K562 (cell line): ENCODE data around the gene CCR9. TPM values are rescaled to one million over a fixed set of nuclear protein-coding genes. Genes with fewer than 3 reads are reported as not detected.

Experiments used
- ASH1L ChIP-seq: fragments of 450-650 bp; IDR thresholded peaks from 2 replicates; pipeline ENCODE4 v1.6.1; 2018; ENCODE audit warnings: borderline replicate concordance, mild to moderate bottlenecking, low read depth; ENCODE audit not compliant: partially characterized antibody
- CBX3 ChIP-seq, 2 experiments: IDR thresholded peaks; 1 replicate in 1 of 2; 2 replicates in 1 of 2; pipeline ENCODE4 v1.6.1; 2012; ENCODE audit warnings: inconsistent platforms in 2 of 2, low read length in 2 of 2, borderline replicate concordance in 1 of 2, control low read depth in 1 of 2
- CEBPG ChIP-seq, 3 experiments: fragments of 200-800 bp in 1 of 3; sonication (Bioruptor generic) in 1 of 3; sonication (generic) in 1 of 3; formaldehyde crosslinking in 1 of 3; IDR thresholded peaks in 2 of 3; conservative IDR thresholded peaks in 1 of 3; 2 replicates each; pipeline versions ENCODE4 v1.6.1 to v1.8.0; 2016 to 2022; ENCODE audit warnings: missing compliant biosample characterization in 2 of 3, missing genetic modification characterization in 2 of 3, mild to moderate bottlenecking in 1 of 3, missing genetic modification reagents in 1 of 3
- DDX20 ChIP-seq: fragments of 450-650 bp; IDR thresholded peaks from 2 replicates; pipeline ENCODE4 v1.6.1; 2016; ENCODE audit warnings: missing genetic modification characterization, low read depth, mild to moderate bottlenecking, missing compliant biosample characterization, moderate library complexity
- EHMT2 ChIP-seq: fragments of 450-650 bp; IDR thresholded peaks from 2 replicates; pipeline ENCODE4 v1.6.1; 2018; ENCODE audit warnings: antibody characterized with exemption
- FOS ChIP-seq: IDR thresholded peaks from 3 replicates; pipeline ENCODE4 v1.6.1; 2011; ENCODE audit not compliant: insufficient read length; ENCODE audit errors: extremely low read depth
- ILK ChIP-seq: fragments of 450-650 bp; IDR thresholded peaks from 2 replicates; pipeline ENCODE4 v1.6.1; 2016; ENCODE audit warnings: missing genetic modification characterization, low read depth, mild to moderate bottlenecking, missing compliant biosample characterization, moderate library complexity, borderline replicate concordance
- NUFIP1 ChIP-seq: fragments of 450-650 bp; IDR thresholded peaks from 2 replicates; pipeline ENCODE4 v1.6.1; 2018; ENCODE audit not compliant: partially characterized antibody
- SAP30 ChIP-seq: fragments of 200-600 bp; sonication (generic); IDR thresholded peaks from 2 replicates; pipeline ENCODE4 v1.6.1; 2012; ENCODE audit warnings: borderline replicate concordance, low read depth, mild to moderate bottlenecking, moderate library complexity, low read length, control low read depth, inconsistent platforms; ENCODE audit not compliant: insufficient read depth, poor library complexity, severe bottlenecking
- SRSF9 ChIP-seq: fragments of 200-400 bp; formaldehyde crosslinking; IDR thresholded peaks from 2 replicates; pipeline ENCODE4 v1.6.1; 2017; ENCODE audit warnings: low read depth, low read length, borderline replicate concordance
- TAF7 ChIP-seq: fragments of 450-650 bp; IDR thresholded peaks from 2 replicates; pipeline ENCODE4 v1.6.1; 2016; ENCODE audit warnings: missing genetic modification characterization, missing compliant biosample characterization
- ZNF175 ChIP-seq: fragments of 200-800 bp; sonication (Bioruptor generic); IDR thresholded peaks from 2 replicates; pipeline ENCODE4 v1.6.1; 2016; ENCODE audit warnings: low read depth, mild to moderate bottlenecking, missing genetic modification characterization, missing compliant biosample characterization
- ZNF24 ChIP-seq: fragments of 450-650 bp; IDR thresholded peaks from 2 replicates; pipeline ENCODE4 v1.6.1; 2016
- ZNF589 ChIP-seq: fragments of 200-800 bp; sonication (Bioruptor generic); IDR thresholded peaks from 2 replicates; pipeline ENCODE4 v1.6.1; 2016; ENCODE audit warnings: low read depth, missing genetic modification characterization, missing compliant biosample characterization
- ZNF644 ChIP-seq: fragments of 200-800 bp; sonication (Bioruptor generic); IDR thresholded peaks from 2 replicates; pipeline ENCODE4 v1.6.1; 2016; ENCODE audit warnings: low read depth, missing genetic modification characterization, missing compliant biosample characterization
- ZNF695 ChIP-seq: fragments of 450-650 bp; formaldehyde crosslinking; IDR thresholded peaks from 2 replicates; pipeline ENCODE4 v1.4.0; 2020; ENCODE audit warnings: mild to moderate bottlenecking, moderate library complexity
- ZNF780A ChIP-seq: fragments of 250-450 bp; sonication (Bioruptor Pico); IDR thresholded peaks from 2 replicates; pipeline ENCODE4 v1.5.0; 2021; ENCODE audit warnings: mild to moderate bottlenecking
- polyA plus RNA-seq, 8 experiments: library from polyadenylated mRNA; depleted of rRNA in 4 of 8; stranded (reverse) in 5 of 8; unstranded in 3 of 8; fragments of >200 nt; fragmentation: Nextera tagmentation in 2 of 8; fragmentation: Illumina TruSeq in 1 of 8; extraction: Ambion mirVana in 2 of 8; extraction: Trizol in 1 of 8; gene quantifications; 2 replicates each; pipeline versions ENCODE4 v1.2.1 to v1.2.3, GENCODE V29; 2011 to 2014; ENCODE audit warnings: inconsistent platforms in 1 of 8, missing spikeins in 1 of 8
- total RNA-seq, 7 experiments: library from RNA; depleted of rRNA in 6 of 7; stranded (reverse); fragments of >200 nt in 6 of 7; fragmentation: Illumina TruSeq in 2 of 7; extraction: Trizol in 2 of 7; gene quantifications; 2 replicates each; pipeline versions ENCODE4 v1.2.1 to v1.2.3, GENCODE V29; 2011 to 2021; ENCODE audit warnings: low replicate concordance in 1 of 7
- TF ChIP-seq, protein P1 (sequence below): sonication (generic); formaldehyde crosslinking; IDR thresholded peaks from 2 replicates; pipeline ENCODE4 v1.8.1; 2022; ENCODE audit warnings: missing genetic modification reagents
- TF ChIP-seq, protein P2 (sequence below): fragments of 250-450 bp; sonication (Bioruptor Pico); IDR thresholded peaks from 2 replicates; pipeline ENCODE4 v1.4.0; 2020
- TF ChIP-seq, protein P3 (sequence below): sonication (generic); formaldehyde crosslinking; IDR thresholded peaks from 2 replicates; pipeline ENCODE4 v1.8.1; 2023; ENCODE audit warnings: mild to moderate bottlenecking, missing genetic modification reagents
- TF ChIP-seq, protein P4 (sequence below), 2 experiments: fragments of 450-650 bp; conservative IDR thresholded peaks; 2 replicates each; pipeline ENCODE4 v1.6.1; 2017; ENCODE audit warnings: mild to moderate bottlenecking in 2 of 2, moderate library complexity in 2 of 2

The CCR9 gene
- total and polyA plus RNA-seq, 9 of the 15 experiments (the other 6 are each of a cell fraction or from before 2014, with no cell fraction given), result not detected

DNA sequence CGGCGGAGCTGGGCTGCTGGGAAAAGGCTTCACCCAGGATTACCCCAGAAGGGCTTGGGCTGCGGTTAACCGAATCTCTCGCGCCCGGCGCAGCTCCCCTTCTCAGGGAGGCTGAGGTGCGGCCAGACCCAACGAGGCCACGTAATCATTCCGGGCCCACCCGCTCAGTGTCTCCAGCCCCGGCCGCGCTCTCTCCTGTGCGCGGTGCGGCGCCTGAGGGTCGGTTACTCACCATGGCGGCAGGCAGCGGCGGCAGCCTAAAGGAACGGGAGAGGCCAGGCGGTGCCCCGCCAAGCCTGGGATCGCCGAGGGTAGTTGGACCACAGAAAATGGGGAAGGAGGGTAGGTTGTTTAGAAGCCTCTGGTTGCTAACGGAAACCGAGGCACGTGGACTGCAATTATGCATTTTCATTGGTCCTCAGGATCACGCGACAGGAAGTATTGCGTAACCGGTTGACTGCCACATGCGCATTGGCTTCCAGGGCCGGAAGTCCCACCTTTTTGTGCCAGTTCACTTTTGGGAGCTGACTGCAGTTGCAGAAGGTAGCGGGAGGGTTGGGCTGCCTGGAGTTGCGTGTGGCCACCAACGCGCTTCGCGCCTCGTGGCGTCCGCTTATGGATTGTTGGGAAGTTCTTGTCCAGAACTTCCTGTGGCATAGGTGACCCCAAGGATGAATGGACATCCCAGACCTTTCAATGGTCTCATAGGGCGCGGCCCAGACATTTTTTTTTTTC is 44.4 kb upstream of the CCR9 start, which contains the start of gene LZTFL1 (continued):
- TF ChIP-seq, protein P1, sequence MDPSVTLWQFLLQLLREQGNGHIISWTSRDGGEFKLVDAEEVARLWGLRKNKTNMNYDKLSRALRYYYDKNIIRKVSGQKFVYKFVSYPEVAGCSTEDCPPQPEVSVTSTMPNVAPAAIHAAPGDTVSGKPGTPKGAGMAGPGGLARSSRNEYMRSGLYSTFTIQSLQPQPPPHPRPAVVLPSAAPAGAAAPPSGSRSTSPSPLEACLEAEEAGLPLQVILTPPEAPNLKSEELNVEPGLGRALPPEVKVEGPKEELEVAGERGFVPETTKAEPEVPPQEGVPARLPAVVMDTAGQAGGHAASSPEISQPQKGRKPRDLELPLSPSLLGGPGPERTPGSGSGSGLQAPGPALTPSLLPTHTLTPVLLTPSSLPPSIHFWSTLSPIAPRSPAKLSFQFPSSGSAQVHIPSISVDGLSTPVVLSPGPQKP, result no peak
- TF ChIP-seq NUFIP1, result no peak
- peak; percentile 43 for TF ChIP-seq ASH1L
- no peak for TF ChIP-seq SRSF9
- TF ChIP-seq CBX3 (IDR thresholded peaks at IDR 0.05; ENCODE audit: borderline replicate concordance in 1 of 2, low read length in 2 of 2), result peak in 1 of 2 experiments; percentile 98; a peak in 2 of 3 replicates
- TF ChIP-seq, protein P2, sequence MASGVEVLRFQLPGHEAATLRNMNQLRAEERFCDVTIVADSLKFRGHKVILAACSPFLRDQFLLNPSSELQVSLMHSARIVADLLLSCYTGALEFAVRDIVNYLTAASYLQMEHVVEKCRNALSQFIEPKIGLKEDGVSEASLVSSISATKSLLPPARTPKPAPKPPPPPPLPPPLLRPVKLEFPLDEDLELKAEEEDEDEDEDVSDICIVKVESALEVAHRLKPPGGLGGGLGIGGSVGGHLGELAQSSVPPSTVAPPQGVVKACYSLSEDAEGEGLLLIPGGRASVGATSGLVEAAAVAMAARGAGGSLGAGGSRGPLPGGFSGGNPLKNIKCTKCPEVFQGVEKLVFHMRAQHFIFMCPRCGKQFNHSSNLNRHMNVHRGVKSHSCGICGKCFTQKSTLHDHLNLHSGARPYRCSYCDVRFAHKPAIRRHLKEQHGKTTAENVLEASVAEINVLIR (CRISPR knock-in tag), result no peak
- TF ChIP-seq ZNF175 (CRISPR knock-in tag), result no peak
- TF ChIP-seq FOS, result peak; percentile 85
- TF ChIP-seq ZNF24, result no peak
- no peak for TF ChIP-seq ZNF780A (CRISPR knock-in tag)
- peak; percentile 99 for TF ChIP-seq CEBPG (CRISPR knock-in tag; IDR thresholded peaks at IDR 0.05)
- TF ChIP-seq CEBPG (tag; conservative IDR thresholded peaks at IDR 0.05 in 1 of 2, IDR thresholded peaks at IDR 0.05 in 1 of 2), result peak; percentile 100
- TF ChIP-seq, protein P3, sequence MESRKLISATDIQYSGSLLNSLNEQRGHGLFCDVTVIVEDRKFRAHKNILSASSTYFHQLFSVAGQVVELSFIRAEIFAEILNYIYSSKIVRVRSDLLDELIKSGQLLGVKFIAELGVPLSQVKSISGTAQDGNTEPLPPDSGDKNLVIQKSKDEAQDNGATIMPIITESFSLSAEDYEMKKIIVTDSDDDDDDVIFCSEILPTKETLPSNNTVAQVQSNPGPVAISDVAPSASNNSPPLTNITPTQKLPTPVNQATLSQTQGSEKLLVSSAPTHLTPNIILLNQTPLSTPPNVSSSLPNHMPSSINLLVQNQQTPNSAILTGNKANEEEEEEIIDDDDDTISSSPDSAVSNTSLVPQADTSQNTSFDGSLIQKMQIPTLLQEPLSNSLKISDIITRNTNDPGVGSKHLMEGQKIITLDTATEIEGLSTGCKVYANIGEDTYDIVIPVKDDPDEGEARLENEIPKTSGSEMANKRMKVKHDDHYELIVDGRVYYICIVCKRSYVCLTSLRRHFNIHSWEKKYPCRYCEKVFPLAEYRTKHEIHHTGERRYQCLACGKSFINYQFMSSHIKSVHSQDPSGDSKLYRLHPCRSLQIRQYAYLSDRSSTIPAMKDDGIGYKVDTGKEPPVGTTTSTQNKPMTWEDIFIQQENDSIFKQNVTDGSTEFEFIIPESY (CRISPR knock-in tag), result peak; percentile 92
- TF ChIP-seq EHMT2, result peak; percentile 96
- TF ChIP-seq, protein P4, sequence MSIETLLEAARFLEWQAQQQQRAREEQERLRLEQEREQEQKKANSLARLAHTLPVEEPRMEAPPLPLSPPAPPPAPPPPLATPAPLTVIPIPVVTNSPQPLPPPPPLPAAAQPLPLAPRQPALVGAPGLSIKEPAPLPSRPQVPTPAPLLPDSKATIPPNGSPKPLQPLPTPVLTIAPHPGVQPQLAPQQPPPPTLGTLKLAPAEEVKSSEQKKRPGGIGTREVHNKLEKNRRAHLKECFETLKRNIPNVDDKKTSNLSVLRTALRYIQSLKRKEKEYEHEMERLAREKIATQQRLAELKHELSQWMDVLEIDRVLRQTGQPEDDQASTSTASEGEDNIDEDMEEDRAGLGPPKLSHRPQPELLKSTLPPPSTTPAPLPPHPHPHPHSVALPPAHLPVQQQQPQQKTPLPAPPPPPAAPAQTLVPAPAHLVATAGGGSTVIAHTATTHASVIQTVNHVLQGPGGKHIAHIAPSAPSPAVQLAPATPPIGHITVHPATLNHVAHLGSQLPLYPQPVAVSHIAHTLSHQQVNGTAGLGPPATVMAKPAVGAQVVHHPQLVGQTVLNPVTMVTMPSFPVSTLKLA (conservative IDR thresholded peaks at IDR 0.05), result peak; percentile 99 to 100
- no peak for TF ChIP-seq DDX20 (tag)
- TF ChIP-seq ZNF644 (tag), result no peak
- TF ChIP-seq TAF7, result no peak
- no peak for TF ChIP-seq ZNF695 (CRISPR knock-in tag)
- no peak for TF ChIP-seq ZNF589 (CRISPR knock-in tag)
- peak; percentile 99 for TF ChIP-seq SAP30
- TF ChIP-seq ILK, result no peak
